Measurements from ENCODE around the gene AP2A2.

Gene AP2A2

GRCh38 chr11:977830-978720, 52.4 kb downstream of the AP2A2 start:
- no peak for DNase-seq

GRCh38 chr11:978781-979180, 53.1 kb downstream of the AP2A2 start:
- no peak for DNase-seq

- DNase-seq = no peak
Measured at GRCh38 chr11:980438-981357, 55.0 kb downstream of the AP2A2 start.

- DNase-seq = no peak
Measured at GRCh38 chr11:981764-982163, 56.1 kb downstream of the AP2A2 start.

- no peak for DNase-seq
Measured at GRCh38 chr11:984546-984945, 58.9 kb downstream of the AP2A2 start.

- no peak for DNase-seq
Measured at GRCh38 chr11:985406-985805, 59.7 kb downstream of the AP2A2 start.

GRCh38 chr11:985848-986247, 60.2 kb downstream of the AP2A2 start:
- no peak for DNase-seq

GRCh38 chr11:986270-986951, 60.7 kb downstream of the AP2A2 start:
- no peak for DNase-seq

- DNase-seq = no peak
Measured at GRCh38 chr11:986952-987305, 61.3 kb downstream of the AP2A2 start.

GRCh38 chr11:987671-988070, 62.0 kb downstream of the AP2A2 start:
- no peak for DNase-seq

- DNase-seq = no peak
Measured at GRCh38 chr11:990101-990500, 64.4 kb downstream of the AP2A2 start.

GRCh38 chr11:991034-991433, 65.4 kb downstream of the AP2A2 start:
- no peak for DNase-seq

- DNase-seq = no peak
Measured at GRCh38 chr11:991711-992307, 66.1 kb downstream of the AP2A2 start.

GRCh38 chr11:992577-992976, 66.9 kb downstream of the AP2A2 start:
- no peak for DNase-seq

GRCh38 chr11:993632-994167, 68.0 kb downstream of the AP2A2 start:
- no peak for DNase-seq

GRCh38 chr11:995044-995751, 69.5 kb downstream of the AP2A2 start:
- DNase-seq = no peak

GRCh38 chr11:995752-996420, 70.2 kb downstream of the AP2A2 start:
- no peak for DNase-seq

GRCh38 chr11:996681-997080, 71.0 kb downstream of the AP2A2 start:
- DNase-seq = no peak

GRCh38 chr11:997907-998306, 72.2 kb downstream of the AP2A2 start:
- DNase-seq = no peak

- no peak for DNase-seq
Measured at GRCh38 chr11:999009-999408, 73.3 kb downstream of the AP2A2 start.
